K562 (cell line): ENCODE data around the gene FAM89B. TPM values are rescaled to one million over a fixed set of nuclear protein-coding genes. Genes with fewer than 3 reads are reported as not detected.

Source experiments
- ADNP ChIP-seq: fragments of 200-800 bp; sonication (Bioruptor generic); IDR thresholded peaks from 2 replicates; pipeline ENCODE4 v1.6.1; 2016; ENCODE audit warnings: missing genetic modification characterization, missing compliant biosample characterization
- ATF1 ChIP-seq, 2 experiments: fragments of 450-650 bp in 1 of 2; IDR thresholded peaks; 2 replicates each; pipeline ENCODE4 v1.6.1; 2016; ENCODE audit warnings: missing compliant biosample characterization in 1 of 2, missing genetic modification characterization in 1 of 2
- HDGF ChIP-seq: fragments of 450-650 bp; IDR thresholded peaks from 2 replicates; pipeline ENCODE4 v1.6.1; 2016
- SAFB2 ChIP-seq: fragments of 200-400 bp; formaldehyde crosslinking; IDR thresholded peaks from 2 replicates; pipeline ENCODE4 v1.6.1; 2018; ENCODE audit warnings: borderline replicate concordance, low read length, low read depth, moderate library complexity; ENCODE audit not compliant: severe bottlenecking
- ZNF133 ChIP-seq: fragments of 250-450 bp; sonication (Bioruptor Pico); IDR thresholded peaks from 2 replicates; pipeline ENCODE4 v1.4.0; 2020; ENCODE audit warnings: mild to moderate bottlenecking
- ZNF212 ChIP-seq: fragments of 450-650 bp; formaldehyde crosslinking; IDR thresholded peaks from 2 replicates; pipeline ENCODE4 v1.4.0; 2020; ENCODE audit warnings: mild to moderate bottlenecking
- ZNF436 ChIP-seq: fragments of 250-450, 450-650 bp; sonication (Bioruptor Pico); formaldehyde crosslinking; IDR thresholded peaks from 2 replicates; pipeline ENCODE4 v1.7.0; 2020; ENCODE audit warnings: mild to moderate bottlenecking
- ZNF551 ChIP-seq: fragments of 250-450 bp; sonication (Bioruptor Pico); IDR thresholded peaks from 2 replicates; pipeline ENCODE4 v1.5.0; 2021; ENCODE audit warnings: mild to moderate bottlenecking, moderate library complexity
- ZNF75A ChIP-seq: fragments of 450-650 bp; formaldehyde crosslinking; IDR thresholded peaks from 2 replicates; pipeline ENCODE4 v1.4.0; 2020; ENCODE audit warnings: mild to moderate bottlenecking
- ZNF76 ChIP-seq: fragments of 250-450 bp; sonication (Bioruptor Pico); IDR thresholded peaks from 2 replicates; pipeline ENCODE4 v1.4.0; 2020; ENCODE audit warnings: mild to moderate bottlenecking, moderate library complexity, borderline replicate concordance
- ZSCAN32 ChIP-seq: fragments of 450-650 bp; formaldehyde crosslinking; IDR thresholded peaks from 2 replicates; pipeline ENCODE4 v1.4.0; 2020; ENCODE audit warnings: mild to moderate bottlenecking, moderate library complexity
- polyA plus RNA-seq, 8 experiments: library from polyadenylated mRNA; depleted of rRNA in 4 of 8; stranded (reverse) in 5 of 8; unstranded in 3 of 8; fragments of >200 nt; fragmentation: Nextera tagmentation in 2 of 8; fragmentation: Illumina TruSeq in 1 of 8; extraction: Ambion mirVana in 2 of 8; extraction: Trizol in 1 of 8; gene quantifications; 2 replicates each; pipeline versions ENCODE4 v1.2.1 to v1.2.3, GENCODE V29; 2011 to 2014; ENCODE audit warnings: inconsistent platforms in 1 of 8, missing spikeins in 1 of 8
- total RNA-seq, 7 experiments: library from RNA; depleted of rRNA in 6 of 7; stranded (reverse); fragments of >200 nt in 6 of 7; fragmentation: Illumina TruSeq in 2 of 7; extraction: Trizol in 2 of 7; gene quantifications; 2 replicates each; pipeline versions ENCODE4 v1.2.1 to v1.2.3, GENCODE V29; 2011 to 2021; ENCODE audit warnings: low replicate concordance in 1 of 7
- TF ChIP-seq, protein P1 (sequence below): fragments of 450-650 bp; IDR thresholded peaks from 2 replicates; pipeline ENCODE4 v1.6.1; 2016; ENCODE audit warnings: mild to moderate bottlenecking, moderate library complexity
- TF ChIP-seq, protein P2 (sequence below): fragments of 250-450 bp; sonication (Bioruptor Pico); IDR thresholded peaks from 2 replicates; pipeline ENCODE4 v1.8.0; 2021; ENCODE audit warnings: moderate library complexity, mild to moderate bottlenecking, inconsistent platforms
- TF ChIP-seq, protein P3 (sequence below): fragments of 250-450 bp; sonication (Bioruptor Pico); IDR thresholded peaks from 2 replicates; pipeline ENCODE4 v1.4.0; 2020; ENCODE audit warnings: borderline replicate concordance

Gene FAM89B
- total and polyA plus RNA-seq, 9 of the 15 experiments (the other 6 are each of a cell fraction or from before 2014, with no cell fraction given), result 0.32 to 27.6 (median 11.9) TPM

DNA sequence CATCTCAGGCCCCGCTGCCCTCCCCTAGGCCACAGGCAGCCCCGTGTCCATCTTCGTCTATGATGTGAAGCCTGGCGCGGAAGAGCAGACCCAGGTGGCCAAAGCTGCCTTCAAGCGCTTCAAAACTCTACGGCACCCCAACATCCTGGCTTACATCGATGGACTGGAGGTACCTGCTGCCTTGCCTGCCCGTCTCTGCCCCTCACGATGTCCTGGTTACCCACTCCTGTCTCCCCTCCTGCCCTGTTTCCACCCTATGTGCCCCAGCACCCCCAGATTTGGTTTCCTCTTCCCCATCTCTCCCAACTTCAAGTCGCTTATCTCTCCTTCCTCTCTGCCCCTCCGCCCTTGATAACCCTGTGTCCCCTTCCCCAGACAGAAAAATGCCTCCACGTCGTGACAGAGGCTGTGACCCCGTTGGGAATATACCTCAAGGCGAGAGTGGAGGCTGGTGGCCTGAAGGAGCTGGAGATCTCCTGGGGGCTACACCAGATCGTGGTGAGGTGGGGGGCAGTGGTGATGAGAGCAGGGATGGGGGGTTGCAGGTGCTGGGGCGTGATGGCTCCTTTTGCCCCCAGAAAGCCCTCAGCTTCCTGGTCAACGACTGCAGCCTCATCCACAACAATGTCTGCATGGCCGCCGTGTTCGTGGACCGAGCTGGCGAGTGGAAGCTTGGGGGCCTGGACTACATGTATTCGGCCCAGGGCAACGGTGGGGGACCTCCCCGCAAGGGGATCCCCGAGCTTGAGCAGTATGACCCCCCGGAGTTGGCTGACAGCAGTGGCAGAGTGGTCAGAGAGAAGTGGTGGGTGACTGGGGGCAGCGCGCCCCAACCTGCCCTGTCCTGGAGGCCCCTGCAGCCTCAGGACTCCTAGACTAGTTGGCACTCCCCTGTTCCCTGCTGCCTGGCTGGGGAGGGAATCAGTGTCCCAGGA lies 46.5 kb upstream of the FAM89B start (continued):
- TF ChIP-seq, protein P1, sequence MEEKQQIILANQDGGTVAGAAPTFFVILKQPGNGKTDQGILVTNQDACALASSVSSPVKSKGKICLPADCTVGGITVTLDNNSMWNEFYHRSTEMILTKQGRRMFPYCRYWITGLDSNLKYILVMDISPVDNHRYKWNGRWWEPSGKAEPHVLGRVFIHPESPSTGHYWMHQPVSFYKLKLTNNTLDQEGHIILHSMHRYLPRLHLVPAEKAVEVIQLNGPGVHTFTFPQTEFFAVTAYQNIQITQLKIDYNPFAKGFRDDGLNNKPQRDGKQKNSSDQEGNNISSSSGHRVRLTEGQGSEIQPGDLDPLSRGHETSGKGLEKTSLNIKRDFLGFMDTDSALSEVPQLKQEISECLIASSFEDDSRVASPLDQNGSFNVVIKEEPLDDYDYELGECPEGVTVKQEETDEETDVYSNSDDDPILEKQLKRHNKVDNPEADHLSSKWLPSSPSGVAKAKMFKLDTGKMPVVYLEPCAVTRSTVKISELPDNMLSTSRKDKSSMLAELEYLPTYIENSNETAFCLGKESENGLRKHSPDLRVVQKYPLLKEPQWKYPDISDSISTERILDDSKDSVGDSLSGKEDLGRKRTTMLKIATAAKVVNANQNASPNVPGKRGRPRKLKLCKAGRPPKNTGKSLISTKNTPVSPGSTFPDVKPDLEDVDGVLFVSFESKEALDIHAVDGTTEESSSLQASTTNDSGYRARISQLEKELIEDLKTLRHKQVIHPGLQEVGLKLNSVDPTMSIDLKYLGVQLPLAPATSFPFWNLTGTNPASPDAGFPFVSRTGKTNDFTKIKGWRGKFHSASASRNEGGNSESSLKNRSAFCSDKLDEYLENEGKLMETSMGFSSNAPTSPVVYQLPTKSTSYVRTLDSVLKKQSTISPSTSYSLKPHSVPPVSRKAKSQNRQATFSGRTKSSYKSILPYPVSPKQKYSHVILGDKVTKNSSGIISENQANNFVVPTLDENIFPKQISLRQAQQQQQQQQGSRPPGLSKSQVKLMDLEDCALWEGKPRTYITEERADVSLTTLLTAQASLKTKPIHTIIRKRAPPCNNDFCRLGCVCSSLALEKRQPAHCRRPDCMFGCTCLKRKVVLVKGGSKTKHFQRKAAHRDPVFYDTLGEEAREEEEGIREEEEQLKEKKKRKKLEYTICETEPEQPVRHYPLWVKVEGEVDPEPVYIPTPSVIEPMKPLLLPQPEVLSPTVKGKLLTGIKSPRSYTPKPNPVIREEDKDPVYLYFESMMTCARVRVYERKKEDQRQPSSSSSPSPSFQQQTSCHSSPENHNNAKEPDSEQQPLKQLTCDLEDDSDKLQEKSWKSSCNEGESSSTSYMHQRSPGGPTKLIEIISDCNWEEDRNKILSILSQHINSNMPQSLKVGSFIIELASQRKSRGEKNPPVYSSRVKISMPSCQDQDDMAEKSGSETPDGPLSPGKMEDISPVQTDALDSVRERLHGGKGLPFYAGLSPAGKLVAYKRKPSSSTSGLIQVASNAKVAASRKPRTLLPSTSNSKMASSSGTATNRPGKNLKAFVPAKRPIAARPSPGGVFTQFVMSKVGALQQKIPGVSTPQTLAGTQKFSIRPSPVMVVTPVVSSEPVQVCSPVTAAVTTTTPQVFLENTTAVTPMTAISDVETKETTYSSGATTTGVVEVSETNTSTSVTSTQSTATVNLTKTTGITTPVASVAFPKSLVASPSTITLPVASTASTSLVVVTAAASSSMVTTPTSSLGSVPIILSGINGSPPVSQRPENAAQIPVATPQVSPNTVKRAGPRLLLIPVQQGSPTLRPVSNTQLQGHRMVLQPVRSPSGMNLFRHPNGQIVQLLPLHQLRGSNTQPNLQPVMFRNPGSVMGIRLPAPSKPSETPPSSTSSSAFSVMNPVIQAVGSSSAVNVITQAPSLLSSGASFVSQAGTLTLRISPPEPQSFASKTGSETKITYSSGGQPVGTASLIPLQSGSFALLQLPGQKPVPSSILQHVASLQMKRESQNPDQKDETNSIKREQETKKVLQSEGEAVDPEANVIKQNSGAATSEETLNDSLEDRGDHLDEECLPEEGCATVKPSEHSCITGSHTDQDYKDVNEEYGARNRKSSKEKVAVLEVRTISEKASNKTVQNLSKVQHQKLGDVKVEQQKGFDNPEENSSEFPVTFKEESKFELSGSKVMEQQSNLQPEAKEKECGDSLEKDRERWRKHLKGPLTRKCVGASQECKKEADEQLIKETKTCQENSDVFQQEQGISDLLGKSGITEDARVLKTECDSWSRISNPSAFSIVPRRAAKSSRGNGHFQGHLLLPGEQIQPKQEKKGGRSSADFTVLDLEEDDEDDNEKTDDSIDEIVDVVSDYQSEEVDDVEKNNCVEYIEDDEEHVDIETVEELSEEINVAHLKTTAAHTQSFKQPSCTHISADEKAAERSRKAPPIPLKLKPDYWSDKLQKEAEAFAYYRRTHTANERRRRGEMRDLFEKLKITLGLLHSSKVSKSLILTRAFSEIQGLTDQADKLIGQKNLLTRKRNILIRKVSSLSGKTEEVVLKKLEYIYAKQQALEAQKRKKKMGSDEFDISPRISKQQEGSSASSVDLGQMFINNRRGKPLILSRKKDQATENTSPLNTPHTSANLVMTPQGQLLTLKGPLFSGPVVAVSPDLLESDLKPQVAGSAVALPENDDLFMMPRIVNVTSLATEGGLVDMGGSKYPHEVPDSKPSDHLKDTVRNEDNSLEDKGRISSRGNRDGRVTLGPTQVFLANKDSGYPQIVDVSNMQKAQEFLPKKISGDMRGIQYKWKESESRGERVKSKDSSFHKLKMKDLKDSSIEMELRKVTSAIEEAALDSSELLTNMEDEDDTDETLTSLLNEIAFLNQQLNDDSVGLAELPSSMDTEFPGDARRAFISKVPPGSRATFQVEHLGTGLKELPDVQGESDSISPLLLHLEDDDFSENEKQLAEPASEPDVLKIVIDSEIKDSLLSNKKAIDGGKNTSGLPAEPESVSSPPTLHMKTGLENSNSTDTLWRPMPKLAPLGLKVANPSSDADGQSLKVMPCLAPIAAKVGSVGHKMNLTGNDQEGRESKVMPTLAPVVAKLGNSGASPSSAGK, result no peak; the same call in 1 of the 2 replicates
- no peak for TF ChIP-seq ATF1 (CRISPR knock-in tag; IDR thresholded peaks at IDR 0.05)
- TF ChIP-seq ATF1 (tag; IDR thresholded peaks at IDR 0.05), result peak; percentile 21
- no peak for TF ChIP-seq ZNF551 (CRISPR knock-in tag)
- no peak for TF ChIP-seq ZNF212 (CRISPR knock-in tag)
- TF ChIP-seq SAFB2, result no peak
- TF ChIP-seq ZNF76, result no peak
- no peak for TF ChIP-seq ZSCAN32 (CRISPR knock-in tag)
- no peak for TF ChIP-seq ZNF75A (CRISPR knock-in tag)
- 0 out of 2 replicates have a peak, but pooled peaks have one; percentile 16 for TF ChIP-seq HDGF
- TF ChIP-seq ZNF436 (CRISPR knock-in tag), result no peak
- no peak for TF ChIP-seq ADNP (tag)
- no peak for TF ChIP-seq ZNF133
- TF ChIP-seq, protein P2, sequence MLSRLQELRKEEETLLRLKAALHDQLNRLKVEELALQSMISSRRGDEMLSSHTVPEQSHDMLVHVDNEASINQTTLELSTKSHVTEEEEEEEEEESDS (CRISPR knock-in tag), result no peak
- TF ChIP-seq, protein P3, sequence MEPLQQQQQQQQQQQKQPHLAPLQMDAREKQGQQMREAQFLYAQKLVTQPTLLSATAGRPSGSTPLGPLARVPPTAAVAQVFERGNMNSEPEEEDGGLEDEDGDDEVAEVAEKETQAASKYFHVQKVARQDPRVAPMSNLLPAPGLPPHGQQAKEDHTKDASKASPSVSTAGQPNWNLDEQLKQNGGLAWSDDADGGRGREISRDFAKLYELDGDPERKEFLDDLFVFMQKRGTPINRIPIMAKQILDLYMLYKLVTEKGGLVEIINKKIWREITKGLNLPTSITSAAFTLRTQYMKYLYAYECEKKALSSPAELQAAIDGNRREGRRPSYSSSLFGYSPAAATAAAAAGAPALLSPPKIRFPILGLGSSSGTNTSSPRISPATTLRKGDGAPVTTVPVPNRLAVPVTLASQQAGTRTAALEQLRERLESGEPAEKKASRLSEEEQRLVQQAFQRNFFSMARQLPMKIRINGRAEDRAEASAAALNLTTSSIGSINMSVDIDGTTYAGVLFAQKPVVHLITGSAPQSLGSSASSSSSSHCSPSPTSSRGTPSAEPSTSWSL (CRISPR knock-in tag), result no peak
